Glutamatergic neuron (in vitro differentiated cells): ENCODE results near the gene NAGPA. TPM values are rescaled to one million over a fixed set of nuclear protein-coding genes. Genes with fewer than 3 reads are reported as not detected.

Experiments
- DNase-seq: peaks from one replicate; pipeline ENCODE4 v3.0.0; 2022
- H3K27ac Mint-ChIP-seq: one replicate; pipeline ENCODE4 v1.8.0; 2020; ENCODE audit warnings: mild to moderate bottlenecking, mixed read lengths, inconsistent platforms; ENCODE audit not compliant: unreplicated experiment
- H3K27me3 Mint-ChIP-seq: one replicate; pipeline ENCODE4 v1.8.0; 2020; ENCODE audit warnings: mild to moderate bottlenecking, moderate library complexity, mixed read lengths, inconsistent platforms; ENCODE audit not compliant: unreplicated experiment
- H3K36me3 Mint-ChIP-seq: one replicate; pipeline ENCODE4 v1.8.0; 2020; ENCODE audit warnings: mild to moderate bottlenecking, mixed read lengths, inconsistent platforms; ENCODE audit not compliant: unreplicated experiment
- H3K4me1 Mint-ChIP-seq: one replicate; pipeline ENCODE4 v1.8.0; 2020; ENCODE audit warnings: mild to moderate bottlenecking, low read depth, mixed read lengths, inconsistent platforms; ENCODE audit not compliant: unreplicated experiment
- H3K4me3 Mint-ChIP-seq: one replicate; pipeline ENCODE4 v1.8.0; 2020; ENCODE audit warnings: mild to moderate bottlenecking, mixed read lengths, inconsistent platforms; ENCODE audit not compliant: unreplicated experiment
- H3K9me3 Mint-ChIP-seq: one replicate; pipeline ENCODE4 v1.8.0; 2020; ENCODE audit warnings: mild to moderate bottlenecking, moderate library complexity, mixed read lengths, inconsistent platforms; ENCODE audit not compliant: unreplicated experiment
- CTCF ChIP-seq: fragments of 200-600 bp; sonication (generic); IDR thresholded peaks from one replicate; pipeline ENCODE4 v1.5.0; 2021; ENCODE audit not compliant: partially characterized antibody, unreplicated experiment
- total RNA-seq: library from RNA; stranded (reverse); fragmentation: NEBNext Ultra II Directional; extraction: Animal tissue kit (Norgen Biotek cat#: 25700); gene quantifications from one replicate; pipeline ENCODE4 v1.2.1, GENCODE V29; 2021; ENCODE audit not compliant: unreplicated experiment

NAGPA gene
- total RNA-seq, 1 donor from 2014 or later, result 9.7 TPM

GRCh38 chr16:5020551-5020950, 13.2 kb downstream of the NAGPA start:
- no peaks in the 10 kb centered on the region for H3K36me3 Mint-ChIP-seq
- DNase-seq, result no peak
- peak overlapping the region; percentile 55 for H3K27ac Mint-ChIP-seq
- peaks cover 4% of the 10 kb centered on the region for H3K9me3 Mint-ChIP-seq
- no peak for TF ChIP-seq CTCF
- H3K4me3 Mint-ChIP-seq, result peak overlapping the region; percentile 30
- peaks cover 2% of the 10 kb centered on the region for H3K27me3 Mint-ChIP-seq
- peaks cover 10% of the 10 kb centered on the region for H3K4me1 Mint-ChIP-seq

GRCh38 chr16:5019775-5020174, 14.0 kb downstream of the NAGPA start:
- Mint-ChIP-seq H3K4me1 (peaks cover 10% of the 10 kb centered on the region), H3K4me3 (peak overlapping the region; percentile 4), H3K36me3 (no peaks in the 10 kb centered on the region), H3K27me3 (peaks cover 2% of the 10 kb centered on the region), H3K9me3 (peaks cover 4% of the 10 kb centered on the region), H3K27ac (no peak overlapping the region)
- TF ChIP-seq CTCF, result no peak
- DNase-seq, result no peak

- H3K4me3 Mint-ChIP-seq, result no peak overlapping the region
- H3K27ac Mint-ChIP-seq, result no peak overlapping the region
- DNase-seq, result no peak
- no peak for TF ChIP-seq CTCF
- H3K4me1 Mint-ChIP-seq, result peaks cover 12% of the 10 kb centered on the region
- peaks cover 4% of the 10 kb centered on the region for H3K9me3 Mint-ChIP-seq
- H3K36me3 Mint-ChIP-seq, result no peaks in the 10 kb centered on the region
- peaks cover 2% of the 10 kb centered on the region for H3K27me3 Mint-ChIP-seq
Observed at GRCh38 chr16:5018793-5019192, 14.9 kb downstream of the NAGPA start.

- H3K4me1 Mint-ChIP-seq, result peaks cover 12% of the 10 kb centered on the region
- DNase-seq, result no peak
- no peak overlapping the region for H3K4me3 Mint-ChIP-seq
- peaks cover 2% of the 10 kb centered on the region for H3K27me3 Mint-ChIP-seq
- no peaks in the 10 kb centered on the region for H3K36me3 Mint-ChIP-seq
- TF ChIP-seq CTCF, result no peak
- H3K27ac Mint-ChIP-seq, result no peak overlapping the region
- peaks cover 4% of the 10 kb centered on the region for H3K9me3 Mint-ChIP-seq
Observed at GRCh38 chr16:5017678-5017969, 16.1 kb downstream of the NAGPA start.

DNA sequence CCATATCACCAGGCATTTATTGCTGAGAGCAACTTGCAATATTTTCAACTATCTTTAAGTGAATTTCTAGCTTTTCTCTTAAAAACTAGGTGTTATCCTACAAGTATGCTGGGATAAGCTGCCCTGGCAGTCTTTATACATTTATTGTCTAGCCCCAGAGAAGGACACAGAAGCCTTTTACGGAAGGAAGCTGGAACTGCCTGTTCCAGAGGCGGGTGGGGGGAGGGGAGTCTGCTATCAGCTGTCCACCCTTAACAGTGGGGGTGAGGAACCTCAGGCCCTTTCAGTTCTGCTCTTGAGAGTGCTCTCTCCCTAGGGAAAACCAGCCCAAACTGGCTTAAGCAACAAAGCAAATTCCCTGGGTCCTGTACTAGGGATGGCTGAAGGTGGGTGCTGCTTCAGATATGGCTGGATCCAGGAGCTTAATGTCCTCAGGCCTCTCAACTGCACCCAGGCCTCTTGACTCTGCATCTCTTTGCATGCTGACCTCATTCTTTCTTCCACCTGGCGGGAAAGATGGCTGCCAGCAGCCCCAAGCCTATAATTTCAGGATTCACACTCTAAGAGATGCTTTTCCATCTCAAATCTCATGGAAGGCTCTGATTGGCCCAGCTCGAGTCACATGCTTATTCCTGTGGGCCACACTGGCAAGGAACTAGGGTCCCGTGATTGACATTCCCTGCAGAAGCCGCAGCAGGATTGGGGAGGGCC, 16.6 kb downstream of the NAGPA start:
- no peak for DNase-seq
- H3K36me3 Mint-ChIP-seq, result no peaks in the 10 kb centered on the region
- peaks cover 4% of the 10 kb centered on the region for H3K9me3 Mint-ChIP-seq
- no peak overlapping the region for H3K4me3 Mint-ChIP-seq
- peak overlapping the region; percentile 17 for H3K27ac Mint-ChIP-seq
- peaks cover 2% of the 10 kb centered on the region for H3K27me3 Mint-ChIP-seq
- peaks cover 12% of the 10 kb centered on the region for H3K4me1 Mint-ChIP-seq
- no peak for TF ChIP-seq CTCF
